ENCODE measurements around the gene BMPR1A. TPM values are rescaled to one million over a fixed set of nuclear protein-coding genes. Genes with fewer than 3 reads are reported as not detected.
A peak's percentile ranks its signal among the peaks of the same experiment; 100 is the strongest.

Gene BMPR1A
- total RNA-seq, 1 experiment from 2014 or later = 104 TPM

GRCh38 chr10:86773498-86773897 lies 17.1 kb downstream of the BMPR1A start (continued):
- TF ChIP-seq NR3C1 (CRISPR knock-in tag; conservative IDR thresholded peaks at IDR 0.05; ENCODE audit: low read depth) = no peak

- CTCF ChIA-PET = interaction anchor here (0.7 to 1.0 kb wide), 2 partner anchors 15 to 18 kb away, joined by 3 to 4 read pairs; no protein-coding TSS in a partner anchor
- peaks cover 8% of the 10 kb centered on the region for H3K36me3 Mint-ChIP-seq
- DNase-seq (ENCODE audit: low spot score) (no peak), ATAC-seq (no peak)
- POLR2A ChIA-PET = no interaction called here
- peak overlapping the region; percentile 93 for H3K27ac Mint-ChIP-seq
- H3K9me3 Mint-ChIP-seq = no peaks in the 10 kb centered on the region
- H3K27me3 Mint-ChIP-seq (ENCODE audit: low read depth) = no peaks in the 10 kb centered on the region
- H3K4me3 Mint-ChIP-seq = no peak overlapping the region
- peaks cover 59% of the 10 kb centered on the region for H3K4me1 Mint-ChIP-seq
- TF ChIP-seq AFF4 (CRISPR knock-in tag; IDR thresholded peaks at IDR 0.05; ENCODE audit: borderline replicate concordance) (no peak), ARID4B (CRISPR knock-in tag; IDR thresholded peaks at IDR 0.05; ENCODE audit: borderline replicate concordance) (no peak), ZNF416 (CRISPR knock-in tag; IDR thresholded peaks at IDR 0.05) (no peak), ATF6 (CRISPR knock-in tag; IDR thresholded peaks at IDR 0.05) (no peak), ZNF317 (CRISPR knock-in tag; IDR thresholded peaks at IDR 0.05; ENCODE audit: borderline replicate concordance, low read depth) (no peak), ZNF138 (CRISPR knock-in tag; conservative IDR thresholded peaks at IDR 0.05) (no peak), FOXP1 (CRISPR knock-in tag; IDR thresholded peaks at IDR 0.05; ENCODE audit: borderline replicate concordance) (no peak), ZNF512 (CRISPR knock-in tag; IDR thresholded peaks at IDR 0.05; ENCODE audit: borderline replicate concordance) (no peak), CREB1 (CRISPR knock-in tag; IDR thresholded peaks at IDR 0.05) (no peak), NFYB (CRISPR knock-in tag; conservative IDR thresholded peaks at IDR 0.05; ENCODE audit: low read depth) (no peak)
These were observed 18.8 kb downstream of the BMPR1A start for GRCh38 chr10:86775056-86775869.
